ENCODE measurements around the gene IER3.

Gene IER3

DNA sequence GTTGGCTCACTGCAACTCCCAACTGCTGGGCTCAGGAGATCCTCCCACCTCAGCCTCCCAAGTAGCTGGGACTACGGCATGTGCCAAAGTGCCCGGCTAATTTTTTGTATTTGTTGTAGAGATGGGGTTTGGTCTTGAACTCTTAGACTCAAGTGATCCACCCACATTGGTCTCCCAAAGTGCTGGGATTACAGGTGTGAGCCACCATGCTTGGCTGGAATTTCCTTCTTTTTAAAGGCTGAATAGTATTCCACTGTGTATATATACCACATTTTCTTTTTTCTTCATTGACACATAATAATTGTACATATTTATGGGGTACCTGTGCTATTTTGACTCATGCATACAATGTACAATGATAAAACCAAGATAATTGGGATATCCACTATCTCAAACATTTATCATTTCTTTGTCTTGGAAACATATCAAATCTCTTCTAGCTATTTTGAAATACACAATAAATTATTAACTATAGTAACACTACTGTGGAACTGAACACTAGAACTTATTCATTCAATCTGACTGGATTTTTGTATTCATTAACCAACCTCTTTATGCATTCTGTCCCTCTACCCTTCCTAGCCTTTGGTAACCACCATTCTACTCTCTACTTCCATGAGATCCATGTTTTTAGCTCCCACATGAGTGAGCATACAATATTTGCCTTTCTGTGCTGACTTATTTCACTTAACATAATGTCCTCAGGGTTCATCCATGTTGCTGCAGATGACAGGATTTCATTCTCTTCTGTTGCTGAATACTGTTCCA is 35.1 kb downstream of the IER3 start:
- FAIRE-seq (peak; percentile 79), DNase-seq (ENCODE audit: low spot score) (no peak)

DNA sequence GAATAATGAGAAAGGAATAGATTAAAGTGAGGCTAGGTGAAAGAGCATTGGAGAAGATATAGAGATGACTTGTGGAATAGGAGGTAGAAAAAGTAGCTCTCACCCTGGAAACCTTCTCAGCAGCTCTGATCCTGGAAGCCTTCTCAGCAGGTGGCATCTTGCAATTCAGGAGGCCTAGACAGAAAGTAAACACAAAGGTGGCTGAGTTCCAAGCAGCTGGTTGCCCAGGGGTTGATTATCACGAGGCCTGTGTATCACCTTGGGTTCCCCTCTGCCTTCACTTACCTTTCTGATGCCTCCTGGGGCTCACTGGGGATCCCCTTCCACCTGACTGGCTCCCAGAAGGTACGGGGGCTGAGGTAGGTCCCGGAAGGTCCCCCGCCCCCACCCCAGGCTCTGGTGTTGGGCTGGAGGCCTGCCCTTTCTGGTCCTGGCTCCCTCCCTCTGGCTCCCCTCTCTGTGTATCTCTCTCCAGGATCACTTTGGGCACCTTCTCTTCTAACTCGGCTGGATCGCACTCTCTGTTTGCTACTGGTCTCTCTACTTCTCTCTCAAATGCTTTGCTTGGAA is 37.0 kb downstream of the IER3 start:
- DNase-seq (ENCODE audit: low spot score) (no peak), FAIRE-seq (no peak)

DNA sequence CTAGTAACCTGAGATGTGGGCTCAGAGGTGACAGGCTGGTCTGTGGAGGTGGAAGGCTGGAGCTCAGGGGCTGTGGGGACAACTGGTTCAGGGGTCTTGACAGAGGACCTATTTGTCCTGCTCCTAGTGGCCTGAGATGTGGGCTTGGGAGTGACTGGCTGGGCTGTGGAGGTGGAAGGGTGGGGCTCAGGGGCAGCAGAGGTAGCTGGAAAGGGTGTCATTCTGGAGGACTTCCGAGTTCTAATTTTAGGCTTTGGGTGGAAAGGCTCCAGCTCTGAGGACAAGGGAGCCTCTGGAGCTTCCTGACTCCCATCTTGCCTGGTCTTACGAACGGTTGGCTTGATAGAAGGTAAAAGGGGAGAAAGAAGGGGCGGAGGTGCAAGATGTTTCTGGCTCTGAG is 38.7 kb downstream of the IER3 start:
- FAIRE-seq (no peak), DNase-seq (ENCODE audit: low spot score) (no peak)

DNA sequence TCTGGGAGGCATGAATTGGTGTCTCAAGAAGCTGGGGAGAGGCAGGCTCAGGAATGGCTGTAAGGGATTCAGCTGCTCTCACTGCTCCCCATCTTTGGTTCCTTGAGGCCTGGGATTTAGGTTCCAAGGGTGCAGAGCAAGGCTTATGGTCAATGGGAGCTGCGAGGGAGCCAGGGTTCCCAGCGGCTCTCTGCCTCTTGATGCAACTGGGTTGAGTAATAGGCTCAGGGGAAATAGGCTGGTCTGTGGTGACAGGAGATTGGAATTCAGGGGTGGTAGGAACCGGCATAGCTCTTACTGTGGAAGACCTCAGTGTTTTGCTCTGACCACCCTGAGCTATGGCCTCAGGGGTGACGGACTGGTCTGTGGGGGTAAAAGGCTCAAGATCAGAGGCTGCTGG is 40.5 kb downstream of the IER3 start:
- FAIRE-seq, result no peak
- DNase-seq (ENCODE audit: low spot score), result no peak

DNA sequence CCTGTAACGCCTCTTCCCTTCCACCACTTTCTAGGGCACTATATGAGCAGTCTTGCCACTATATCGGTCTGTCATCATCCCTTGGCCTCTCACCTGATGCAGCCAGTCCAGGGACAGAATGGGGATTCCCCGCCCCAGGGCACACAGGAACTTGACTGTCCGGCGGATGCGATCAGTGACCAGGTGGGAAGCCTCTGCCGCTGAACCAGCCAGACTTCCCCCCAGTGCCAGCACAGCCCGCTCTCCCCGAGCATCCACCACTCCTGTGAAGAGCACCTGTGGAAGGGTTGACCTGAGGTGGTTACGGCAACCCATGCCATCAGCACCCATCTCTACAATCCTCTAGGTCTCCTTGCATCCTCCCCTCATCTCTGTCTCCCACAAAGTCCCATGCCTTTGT is 41.3 kb downstream of the IER3 start:
- no peak for FAIRE-seq

DNA sequence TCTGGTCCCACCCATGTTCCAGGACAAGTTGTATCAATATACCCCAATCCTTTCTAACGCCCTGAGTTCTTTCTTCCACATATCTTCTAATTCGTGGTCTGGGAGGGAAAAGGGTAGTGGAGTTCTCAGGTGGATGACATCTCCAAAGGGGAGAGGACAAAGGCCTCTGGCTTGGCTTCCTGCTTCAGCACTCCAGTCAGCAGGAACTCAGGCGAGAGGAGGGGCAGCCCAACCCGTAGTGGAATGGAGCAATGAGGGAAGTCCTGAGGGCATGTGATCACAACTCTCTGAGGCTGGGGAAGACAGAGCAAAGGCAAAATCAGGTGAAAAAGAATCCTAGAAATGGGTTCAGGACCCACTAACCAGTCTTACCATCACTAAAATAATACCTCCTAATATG is 44.0 kb downstream of the IER3 start:
- FAIRE-seq, result no peak
- DNase-seq (ENCODE audit: low spot score), result no peak

More for the DNA sequence above, 41.3 kb downstream of the IER3 start:
- no peak for DNase-seq (ENCODE audit: low spot score)

DNA sequence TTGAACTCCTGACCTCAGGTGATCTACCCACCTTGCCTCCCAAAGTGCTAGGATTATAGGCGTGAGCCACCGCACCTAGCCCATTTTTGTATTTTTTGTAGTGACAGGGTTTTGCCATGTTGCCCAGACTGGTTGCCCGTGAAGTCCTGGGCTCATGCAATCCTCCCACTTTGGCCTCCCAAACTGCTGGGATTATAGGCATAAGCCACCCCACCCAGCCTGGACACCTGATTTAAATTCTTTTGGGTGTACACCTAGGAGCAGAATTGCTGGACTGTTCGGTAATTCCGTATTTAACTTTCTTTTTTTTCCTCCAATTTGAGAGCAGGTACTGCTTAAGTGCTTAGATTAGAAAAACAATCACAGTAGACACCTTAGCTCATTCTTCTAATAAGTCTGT is 47.9 kb downstream of the IER3 start:
- no peak for FAIRE-seq
- DNase-seq (ENCODE audit: low spot score), result no peak

All from RCC 7860 (cell line).